Testis (tissue), 3 donors: ENCODE measurements around the gene SGPP2. TPM values are rescaled to one million over a fixed set of nuclear protein-coding genes. Genes with fewer than 3 reads are reported as not detected.

Source experiments
- DNase-seq: peaks from one replicate; pipeline ENCODE4 v3.0.0-alpha.2; 2019
- H3K27ac ChIP-seq, 2 donors: fragments of 200-600 bp; sonication (generic); one replicate each; pipeline ENCODE4 v1.5.1; 2019
- H3K27me3 ChIP-seq: fragments of 200-600 bp; sonication (generic); one replicate; pipeline ENCODE4 v1.5.1; 2019
- H3K36me3 ChIP-seq: fragments of 200-600 bp; sonication (generic); one replicate; pipeline ENCODE4 v1.5.1; 2017; ENCODE audit warnings: low read depth; ENCODE audit errors: missing control alignments
- H3K4me1 ChIP-seq: fragments of 200-600 bp; sonication (generic); one replicate; pipeline ENCODE4 v1.5.1; 2019
- H3K4me3 ChIP-seq, 2 donors: fragments of 200-600 bp; sonication (generic); one replicate each; pipeline ENCODE4 v1.5.1; 2017 to 2019
- H3K9me3 ChIP-seq: fragments of 200-600 bp; sonication (generic); one replicate; pipeline ENCODE4 v1.5.1; 2017
- POLR2A ChIP-seq: fragments of 450-650 bp; IDR thresholded peaks from one replicate; pipeline ENCODE4 v1.6.1; 2017; ENCODE audit warnings: antibody characterized with exemption, mild to moderate bottlenecking, moderate library complexity
- WGBS, 2 donors: methylation state at CpG; one replicate each; pipeline ENCODE4 v1.1.5; 2018; 5-methylcytosine and 5-hydroxymethylcytosine counted together
- intact Hi-C: fragments of 100-400 bp; cut with DNase I; formaldehyde crosslinking; loops from one replicate; pipeline ENCODE4 v1.15.1; 2023; ENCODE audit warnings: low total_unique reads
- polyA plus RNA-seq: library from polyadenylated mRNA; stranded (reverse); fragments of 350-450 nt; fragmentation: Illumina TruSeq; extraction: RNeasy Lipid Tissue Mini Kit (QIAGEN cat#74804); gene quantifications from one replicate; pipeline ENCODE4 v1.2.3, GENCODE V29; 2014; ENCODE audit warnings: low read depth, low replicate concordance; ENCODE audit not compliant: insufficient read depth
- total RNA-seq, 2 donors: library from RNA; depleted of rRNA; stranded (reverse); fragments of >200 nt; gene quantifications; one replicate each; pipeline ENCODE4 v1.2.3, GENCODE V29; 2016
- TF ChIP-seq, protein P1 (sequence below), 3 experiments: fragments of 450-650 bp in 2 of 3; fragments of 200-600 bp in 1 of 3; sonication (generic) in 1 of 3; IDR thresholded peaks; one replicate each; pipeline ENCODE4 v1.5.1; 2016 to 2019; ENCODE audit warnings: antibody characterized with exemption in 3 of 3, mild to moderate bottlenecking in 2 of 3, moderate library complexity in 1 of 3

Gene SGPP2
- total and polyA plus RNA-seq, 3 donors from 2014 or later: 3.0 to 5.9 (median 3.1) TPM

DNA sequence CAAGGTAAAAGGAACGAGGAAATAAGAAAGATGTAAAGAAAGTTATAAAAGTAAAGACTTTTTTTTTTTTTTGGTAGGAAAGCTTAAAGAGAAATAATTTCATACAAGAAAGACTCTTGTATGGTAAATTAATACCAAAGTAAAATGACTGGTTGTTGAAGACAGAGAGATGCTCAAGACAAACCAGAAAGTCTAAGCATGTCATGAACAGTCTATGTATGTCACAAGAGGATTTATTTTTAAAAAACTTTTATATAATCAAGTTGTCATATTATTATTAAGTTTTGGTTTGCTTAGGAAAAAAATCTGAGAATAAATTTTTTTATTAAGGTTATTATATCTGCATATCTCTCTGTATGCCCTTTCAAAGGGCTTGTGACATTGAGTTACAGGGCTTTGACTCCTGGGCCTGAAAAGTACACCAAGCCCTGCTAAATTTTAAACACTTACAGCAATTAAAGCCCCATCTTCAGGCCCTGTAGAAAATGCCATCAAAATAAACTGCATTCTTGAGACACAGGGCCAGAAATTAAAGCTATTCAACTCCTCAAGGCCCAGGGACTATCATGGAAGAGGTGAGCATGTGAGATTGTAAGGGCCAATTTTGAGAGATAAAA lies 10.9 kb upstream of the SGPP2 start:
- no peak overlapping the region for H3K4me3 ChIP-seq
- no peak for DNase-seq
- TF ChIP-seq, protein P1, sequence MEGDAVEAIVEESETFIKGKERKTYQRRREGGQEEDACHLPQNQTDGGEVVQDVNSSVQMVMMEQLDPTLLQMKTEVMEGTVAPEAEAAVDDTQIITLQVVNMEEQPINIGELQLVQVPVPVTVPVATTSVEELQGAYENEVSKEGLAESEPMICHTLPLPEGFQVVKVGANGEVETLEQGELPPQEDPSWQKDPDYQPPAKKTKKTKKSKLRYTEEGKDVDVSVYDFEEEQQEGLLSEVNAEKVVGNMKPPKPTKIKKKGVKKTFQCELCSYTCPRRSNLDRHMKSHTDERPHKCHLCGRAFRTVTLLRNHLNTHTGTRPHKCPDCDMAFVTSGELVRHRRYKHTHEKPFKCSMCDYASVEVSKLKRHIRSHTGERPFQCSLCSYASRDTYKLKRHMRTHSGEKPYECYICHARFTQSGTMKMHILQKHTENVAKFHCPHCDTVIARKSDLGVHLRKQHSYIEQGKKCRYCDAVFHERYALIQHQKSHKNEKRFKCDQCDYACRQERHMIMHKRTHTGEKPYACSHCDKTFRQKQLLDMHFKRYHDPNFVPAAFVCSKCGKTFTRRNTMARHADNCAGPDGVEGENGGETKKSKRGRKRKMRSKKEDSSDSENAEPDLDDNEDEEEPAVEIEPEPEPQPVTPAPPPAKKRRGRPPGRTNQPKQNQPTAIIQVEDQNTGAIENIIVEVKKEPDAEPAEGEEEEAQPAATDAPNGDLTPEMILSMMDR (IDR thresholded peaks at IDR 0.05): no peak
- no peak for TF ChIP-seq POLR2A
- WGBS, 2 donors: 87 to 98% methylated on average over 1 of the region's 1 CpG
- intact Hi-C loops: no loop called here
- no peaks in the 10 kb centered on the region for H3K36me3 ChIP-seq
- H3K27me3 ChIP-seq: no peaks in the 10 kb centered on the region
- no peaks in the 10 kb centered on the region for H3K4me1 ChIP-seq
- H3K27ac ChIP-seq: no peak overlapping the region
- H3K9me3 ChIP-seq: no peaks in the 10 kb centered on the region

DNA sequence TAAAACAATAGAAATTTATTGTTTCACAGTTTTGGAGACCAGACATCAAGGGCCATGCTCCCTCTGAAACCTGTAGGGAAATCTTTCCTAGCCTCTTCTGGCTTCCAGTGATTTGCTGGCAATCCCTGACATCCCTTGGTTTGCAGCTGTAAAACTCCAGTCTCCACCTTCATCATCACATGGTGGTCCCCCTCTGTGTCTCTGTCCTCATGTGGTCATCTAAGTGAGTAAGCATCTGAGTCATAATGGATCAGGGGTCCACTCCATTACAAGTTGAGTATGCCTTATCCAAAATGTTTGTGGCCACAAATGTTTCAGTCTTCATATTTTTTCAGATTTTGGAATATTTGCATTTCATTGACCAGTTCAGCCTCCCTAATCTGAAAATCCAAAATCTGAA lies 5.6 kb upstream of the SGPP2 start:
- Histone ChIP-seq H3K4me1 (no peaks in the 10 kb centered on the region), H3K4me3 (no peak overlapping the region), H3K27me3 (no peaks in the 10 kb centered on the region), H3K9me3 (no peaks in the 10 kb centered on the region), H3K27ac (no peak overlapping the region), H3K36me3 (no peaks in the 10 kb centered on the region)
- no peak for DNase-seq
- intact Hi-C loops: no loop called here
- TF ChIP-seq, protein P1 (IDR thresholded peaks at IDR 0.05): no peak
- TF ChIP-seq POLR2A: no peak

DNA sequence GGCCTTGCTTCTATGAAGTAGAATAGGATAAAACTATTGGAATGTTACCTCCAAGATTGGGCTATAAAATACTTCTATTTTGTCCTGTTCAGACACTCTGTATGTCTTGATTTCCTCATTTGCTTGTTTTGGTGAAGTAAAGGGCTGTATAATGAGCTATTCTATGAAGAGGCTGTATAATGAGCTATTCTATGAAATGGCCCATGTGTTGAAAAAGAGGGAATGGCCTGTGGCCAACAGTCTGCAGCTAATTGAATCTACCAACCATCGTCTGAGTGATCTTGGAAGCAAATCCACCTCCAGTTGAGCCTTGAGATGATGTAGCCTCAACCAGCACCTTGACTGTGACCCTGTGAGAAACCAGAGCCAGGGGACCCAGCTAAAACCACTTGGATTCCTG lies 3.8 kb upstream of the SGPP2 start:
- Histone ChIP-seq H3K27me3 (no peaks in the 10 kb centered on the region), H3K4me1 (no peaks in the 10 kb centered on the region), H3K27ac (no peak overlapping the region), H3K36me3 (no peaks in the 10 kb centered on the region), H3K4me3 (no peak overlapping the region), H3K9me3 (no peaks in the 10 kb centered on the region)
- intact Hi-C loops: no loop called here
- WGBS, 2 donors: 78 to 90% methylated on average over 1 of the region's 1 CpG
- no peak for TF ChIP-seq POLR2A
- TF ChIP-seq, protein P1 (IDR thresholded peaks at IDR 0.05): no peak
- DNase-seq: no peak

DNA sequence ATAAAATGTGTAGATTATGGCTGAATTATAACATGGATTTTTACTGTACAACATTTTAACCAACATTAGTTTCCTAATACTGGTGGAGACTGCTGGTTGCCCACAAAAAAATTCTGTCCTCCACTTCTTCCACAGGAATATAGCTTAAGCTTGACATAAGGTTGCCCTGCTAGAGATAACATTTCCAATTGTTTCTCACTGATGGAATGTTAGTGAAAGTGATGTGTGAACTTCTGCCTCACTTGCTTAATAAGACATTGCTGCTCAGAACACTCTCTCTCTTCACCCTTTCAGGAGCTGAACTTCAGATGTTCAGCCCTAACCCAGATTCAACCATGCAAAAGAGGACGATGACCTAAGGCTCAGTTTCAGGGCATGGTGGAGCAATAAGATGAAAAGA lies 2.7 kb upstream of the SGPP2 start:
- Histone ChIP-seq H3K36me3 (no peaks in the 10 kb centered on the region), H3K27me3 (no peaks in the 10 kb centered on the region), H3K4me3 (no peak overlapping the region), H3K9me3 (no peaks in the 10 kb centered on the region), H3K27ac (no peak overlapping the region), H3K4me1 (no peaks in the 10 kb centered on the region)
- intact Hi-C loops: no loop called here
- TF ChIP-seq, protein P1 (IDR thresholded peaks at IDR 0.05): no peak
- no peak for TF ChIP-seq POLR2A
- no peak for DNase-seq
- WGBS, 2 donors: 80 to 100% methylated on average over 1 of the region's 1 CpG

DNA sequence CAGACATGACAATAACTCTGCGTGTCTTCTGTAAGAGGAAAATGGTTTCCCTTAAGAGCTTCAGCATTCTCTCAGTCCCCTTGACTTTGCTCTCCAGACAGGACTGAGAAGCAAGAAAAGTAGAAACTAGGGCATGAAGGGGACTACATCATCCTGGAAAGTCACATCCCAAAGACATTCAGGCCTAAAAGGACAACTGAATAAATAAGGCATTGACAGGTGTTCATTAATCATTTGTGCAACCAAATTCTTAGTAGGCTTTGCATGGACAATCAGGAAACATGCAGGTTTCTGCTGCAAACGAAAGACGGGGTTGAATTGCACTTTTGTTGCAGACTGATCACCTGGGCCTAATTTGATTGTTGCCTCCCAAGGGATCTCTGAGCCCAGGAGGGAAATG lies 1.2 kb upstream of the SGPP2 start:
- Histone ChIP-seq H3K4me3 (no peak overlapping the region), H3K27me3 (no peaks in the 10 kb centered on the region), H3K36me3 (no peaks in the 10 kb centered on the region), H3K27ac (no peak overlapping the region), H3K9me3 (no peaks in the 10 kb centered on the region), H3K4me1 (no peaks in the 10 kb centered on the region)
- WGBS, 2 donors: 59 to 80% methylated on average over 3 of the region's 3 CpGs
- intact Hi-C loops: no loop called here
- no peak for DNase-seq
- TF ChIP-seq, protein P1 (IDR thresholded peaks at IDR 0.05): no peak
- TF ChIP-seq POLR2A: no peak
